Activated T-cell treated with anti-CD3 and anti-CD28 coated beads, Interleukin-2, amount 50 U/mL, for 48 hours (primary cell): Measurements from ENCODE around the gene APOBEC3C.
A peak's percentile ranks its signal among the peaks of the same experiment; 100 is the strongest.
"Not testable (repeated sequence)": the region's sequence is repeated elsewhere in the genome, so short reads cannot be mapped to it uniquely, and the experiment has no call there.

Source experiments
- DNase-seq, 2 experiments: peaks; one replicate each; pipeline ENCODE4 v3.0.0-alpha.2; 2020

The APOBEC3C gene

GRCh38 chr22:38984224-38984623, 29.8 kb upstream of the APOBEC3C start:
- DNase-seq = no peak

GRCh38 chr22:38984784-38985757, 29.0 kb upstream of the APOBEC3C start:
- DNase-seq = peak; percentile 82 to 89

- no peak for DNase-seq
These were observed 27.4 kb upstream of the APOBEC3C start for GRCh38 chr22:38986629-38987028.

- DNase-seq = no peak
These were observed 26.7 kb upstream of the APOBEC3C start for GRCh38 chr22:38987171-38987895.

- no peak for DNase-seq
These were observed 24.6 kb upstream of the APOBEC3C start for GRCh38 chr22:38989466-38989865.

- DNase-seq = not testable (repeated sequence)
These were observed 21.1 kb upstream of the APOBEC3C start for GRCh38 chr22:38992871-38993371.

- no peak for DNase-seq
These were observed 18.0 kb upstream of the APOBEC3C start for GRCh38 chr22:38996105-38996504.

GRCh38 chr22:38997518-38997917, 16.5 kb upstream of the APOBEC3C start:
- DNase-seq = no peak

GRCh38 chr22:39003165-39003638, 10.9 kb upstream of the APOBEC3C start:
- DNase-seq = peak; percentile 81 to 84

GRCh38 chr22:39007177-39007576, 6.9 kb upstream of the APOBEC3C start:
- DNase-seq = no peak

- not testable (repeated sequence) for DNase-seq
These were observed 5.7 kb upstream of the APOBEC3C start for GRCh38 chr22:39008271-39008850.

- DNase-seq = no peak
These were observed 3.1 kb upstream of the APOBEC3C start for GRCh38 chr22:39010946-39011345.

- DNase-seq = no peak
These were observed 1.2 kb upstream of the APOBEC3C start for GRCh38 chr22:39012533-39013511.

- not testable (repeated sequence) for DNase-seq
These were observed 506 bp upstream of the APOBEC3C start for GRCh38 chr22:39013561-39013941.

- peak; percentile 38 to 47 for DNase-seq
These were observed 665 bp downstream of the APOBEC3C start for GRCh38 chr22:39014723-39015121.

- no peak for DNase-seq
These were observed 2.5 kb downstream of the APOBEC3C start for GRCh38 chr22:39016592-39016991.

GRCh38 chr22:39017596-39018365, 3.7 kb downstream of the APOBEC3C start:
- DNase-seq = no peak

GRCh38 chr22:39020021-39020651, 6.1 kb downstream of the APOBEC3C start:
- DNase-seq = not testable (repeated sequence)

- peak in 1 of 2 experiments; percentile 42 for DNase-seq
These were observed 7.6 kb downstream of the APOBEC3C start for GRCh38 chr22:39021552-39022250.
